LNCAP (cell line): ENCODE data around the gene TCF7.

Experiments used
- CTCF ChIP-seq: fragments of 450-650 bp; IDR thresholded peaks from 2 replicates; pipeline ENCODE4 v1.5.1; 2017; ENCODE audit warnings: mild to moderate bottlenecking

Gene TCF7

GRCh38 chr5:134184155-134185135 is 70.0 kb downstream of the TCF7 start:
- peak; percentile 86 for TF ChIP-seq CTCF

DNA sequence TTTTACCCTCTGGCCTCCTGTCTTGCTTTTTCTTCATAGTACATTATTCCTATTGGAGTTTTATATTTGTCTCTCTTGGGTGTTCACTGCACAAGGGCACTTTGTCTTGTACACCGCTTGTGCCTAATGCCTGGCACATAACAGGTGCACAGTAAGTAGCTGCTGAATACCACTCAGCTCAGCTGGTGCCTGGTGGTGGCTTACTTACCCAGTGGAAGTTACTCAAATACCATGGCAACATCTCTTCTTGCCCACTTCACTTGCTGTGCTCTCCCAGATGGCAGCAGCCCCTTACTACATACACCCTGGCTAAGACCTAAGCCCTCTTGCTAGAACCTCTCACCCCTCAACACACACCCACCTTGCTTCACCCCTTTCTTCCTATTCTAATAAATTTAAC is 73.6 kb downstream of the TCF7 start:
- TF ChIP-seq CTCF: no peak

- TF ChIP-seq CTCF: no peak
Measured at GRCh38 chr5:134189031-134189430, 74.5 kb downstream of the TCF7 start.

- no peak for TF ChIP-seq CTCF
Measured at GRCh38 chr5:134195666-134196065, 81.2 kb downstream of the TCF7 start.
